Measurements from ENCODE around the gene STRBP. TPM values are rescaled to one million over a fixed set of nuclear protein-coding genes. Genes with fewer than 3 reads are reported as not detected.

STRBP gene
- total and polyA plus RNA-seq, 2 of the 8 experiments (the other 6 are each of a cell fraction or from before 2014, with no cell fraction given): 29.7 to 105 TPM

GRCh38 chr9:123208626-123209174 is 59.7 kb downstream of the STRBP start:
- no peaks in the 10 kb centered on the region for H3K23me2 ChIP-seq (ENCODE audit: low read depth, low read length)
- H3K4me3 ChIP-seq (ENCODE audit: extremely low read depth in 1 of 4, insufficient read depth in 2 of 4, low read depth in 3 of 4, low read length in 4 of 4): no peak overlapping the region
- H3K79me2 ChIP-seq (ENCODE audit: control insufficient read depth in 1 of 2, insufficient read depth in 2 of 2, low read length in 2 of 2): peaks cover 0 to 56% of the 10 kb centered on the region in 2 experiments; a peak in 2 of 4 replicates
- no peak overlapping the region for H4K8ac ChIP-seq (ENCODE audit: extremely low read depth, insufficient read depth, low read length)
- peaks cover 5 to 9% of the 10 kb centered on the region in 2 experiments for H4K20me1 ChIP-seq (replicated peaks in 1 of 2; ENCODE audit: control insufficient read depth in 1 of 2, insufficient read depth in 2 of 2, low read length in 2 of 2)
- no peak overlapping the region for H3K23ac ChIP-seq (ENCODE audit: insufficient read length)
- WGBS, 2 experiments (ENCODE audit: extremely low coverage in 1 of 2, insufficient coverage in 1 of 2, insufficient read length in 1 of 2, insufficient replicate concordance in 2 of 2, low coverage in 1 of 2, low lambda C conversion rate in 2 of 2, missing lambda C conversion rate in 1 of 2): 100% methylated on average over 1 of the region's 1 CpG; no CpG with 5 or more reads in 1 of the 2 experiments
- H3K4ac ChIP-seq (replicated peaks; ENCODE audit: insufficient read length, low read depth, low read length): no peak overlapping the region
- H3K14ac ChIP-seq (ENCODE audit: insufficient read length): no peak overlapping the region
- no peak overlapping the region for H2BK5ac ChIP-seq (ENCODE audit: low read depth, low read length)
- no peaks in the 10 kb centered on the region; the same call in 1 of the 2 replicates for H3K79me1 ChIP-seq (ENCODE audit: low read depth, low read length)
- no peak overlapping the region for H2BK12ac ChIP-seq (ENCODE audit: low read depth, low read length)
- TF ChIP-seq MAX (IDR thresholded peaks at IDR 0.05): no peak
- no peak for TF ChIP-seq SIRT6 (IDR thresholded peaks at IDR 0.05; ENCODE audit: low read length)
- no peak for TF ChIP-seq MAFK (IDR thresholded peaks at IDR 0.05; ENCODE audit: low read depth, low read length)
- no peak overlapping the region for H2AFZ ChIP-seq (ENCODE audit: low read length)
- no peak overlapping the region for H2BK120ac ChIP-seq (replicated peaks; ENCODE audit: low read depth, low read length)
- H3K56ac ChIP-seq (replicated peaks; ENCODE audit: insufficient read length, low read depth, low read length): no peak overlapping the region
- H4K5ac ChIP-seq (ENCODE audit: insufficient read length, low read depth, low read length): no peak overlapping the region
- no peaks in the 10 kb centered on the region for H3K9me3 ChIP-seq (ENCODE audit: insufficient read depth in 2 of 2, low read depth in 1 of 2, low read length in 1 of 2)
- no peak overlapping the region for H2BK20ac ChIP-seq (ENCODE audit: low read length)
- CTCF ChIA-PET (ENCODE audit: partially characterized antibody): interaction anchor here (0.6 kb wide), 1 partner anchor 55 kb away, joined by 4 read pairs; no protein-coding TSS in a partner anchor
- no peaks in the 10 kb centered on the region for H3K36me3 ChIP-seq (ENCODE audit: control insufficient read depth in 2 of 4, insufficient read depth in 4 of 4, low read length in 3 of 4)
- H2AK5ac ChIP-seq (ENCODE audit: low read depth, low read length): no peak overlapping the region
- H4K91ac ChIP-seq (replicated peaks; ENCODE audit: insufficient read length, low read length): no peak overlapping the region
- no peak overlapping the region for H2BK15ac ChIP-seq (ENCODE audit: low read length)
- FAIRE-seq: no peak
- H3K18ac ChIP-seq (ENCODE audit: extremely low read depth, low read length): no peak overlapping the region
- H3K4me2 ChIP-seq (ENCODE audit: insufficient read depth in 1 of 2, low read depth in 2 of 2, low read length in 2 of 2): no peak overlapping the region
- no peak for DNase-seq (ENCODE audit: low read depth in 1 of 2, low spot score in 2 of 2)
- H3K27me3 ChIP-seq (replicated peaks in 1 of 4; ENCODE audit: control insufficient read depth in 3 of 4, extremely low read depth in 1 of 4, insufficient read depth in 3 of 4, low read length in 3 of 4): no peaks in the 10 kb centered on the region
- no peak overlapping the region for H3K9ac ChIP-seq (replicated peaks in 1 of 4; ENCODE audit: extremely low read depth in 1 of 4, low read depth in 3 of 4, low read length in 3 of 4)
- no peaks in the 10 kb centered on the region for H3K4me1 ChIP-seq (replicated peaks in 1 of 4; ENCODE audit: control insufficient read depth in 3 of 4, insufficient read depth in 4 of 4, low read length in 3 of 4)
- H3K27ac ChIP-seq (ENCODE audit: low read depth, low read length): no peak overlapping the region
- POLR2A ChIA-PET (ENCODE audit: partially characterized antibody): interaction anchor here (1.1 kb wide), 1 partner anchor 16 kb away, joined by 4 read pairs; no protein-coding TSS in a partner anchor

All from H1 (cell line).